CD4-positive, alpha-beta T cell treated with Interleukin-12 subunit alpha and Interleukin-12 subunit beta, for 1 hour (primary cell): ENCODE measurements around the gene GREB1.

ENCODE experiments used
- DNase-seq: peaks from one replicate; pipeline ENCODE4 v3.0.0-alpha.2; 2020

GREB1 gene

GRCh38 chr2:11581797-11582611 is 48.2 kb downstream of the GREB1 start:
- DNase-seq = no peak

- DNase-seq = no peak
Measured at GRCh38 chr2:11582612-11582861, 48.7 kb downstream of the GREB1 start.

- peak; percentile 48 for DNase-seq
Measured at GRCh38 chr2:11582862-11583752, 49.3 kb downstream of the GREB1 start.

GRCh38 chr2:11583840-11584524 is 50.1 kb downstream of the GREB1 start:
- DNase-seq = peak; percentile 42

GRCh38 chr2:11584525-11585056 is 50.7 kb downstream of the GREB1 start:
- no peak for DNase-seq

GRCh38 chr2:11585071-11585470 is 51.2 kb downstream of the GREB1 start:
- DNase-seq = no peak

- no peak for DNase-seq
Measured at GRCh38 chr2:11588228-11589110, 54.6 kb downstream of the GREB1 start.

- DNase-seq = no peak
Measured at GRCh38 chr2:11589316-11589940, 55.6 kb downstream of the GREB1 start.

- no peak for DNase-seq
Measured at GRCh38 chr2:11590193-11590592, 56.3 kb downstream of the GREB1 start.

- DNase-seq = no peak
Measured at GRCh38 chr2:11591091-11591490, 57.2 kb downstream of the GREB1 start.

GRCh38 chr2:11592671-11593574 is 59.1 kb downstream of the GREB1 start:
- no peak for DNase-seq

GRCh38 chr2:11596801-11597200 is 63.0 kb downstream of the GREB1 start:
- no peak for DNase-seq

GRCh38 chr2:11597538-11598225 is 63.8 kb downstream of the GREB1 start:
- DNase-seq = no peak

GRCh38 chr2:11598228-11598731 is 64.4 kb downstream of the GREB1 start:
- no peak for DNase-seq

GRCh38 chr2:11602563-11603204 is 68.8 kb downstream of the GREB1 start:
- no peak for DNase-seq

- no peak for DNase-seq
Measured at GRCh38 chr2:11610624-11611242, 76.9 kb downstream of the GREB1 start.

GRCh38 chr2:11611251-11611650 is 77.4 kb downstream of the GREB1 start:
- DNase-seq = no peak

- DNase-seq = no peak
Measured at GRCh38 chr2:11612553-11613215, 78.8 kb downstream of the GREB1 start.
